HEK293 (cell line): ENCODE results near the gene KMT2D.

Experiments used
- CTCF ChIP-seq: fragments of 450-650 bp; formaldehyde crosslinking; IDR thresholded peaks from 2 replicates; pipeline ENCODE4 v1.5.1; 2016; ENCODE audit warnings: missing biosample characterization, missing genetic modification characterization
- GLI4 ChIP-seq: fragments of 450-650 bp; formaldehyde crosslinking; IDR thresholded peaks from 2 replicates; pipeline ENCODE4 v1.5.1; 2016; ENCODE audit warnings: missing biosample characterization, missing genetic modification characterization
- KLF1 ChIP-seq: fragments of 450-650 bp; formaldehyde crosslinking; IDR thresholded peaks from 2 replicates; pipeline ENCODE4 v1.5.1; 2016; ENCODE audit warnings: missing biosample characterization, missing genetic modification characterization
- KLF8 ChIP-seq: fragments of 450-650 bp; formaldehyde crosslinking; IDR thresholded peaks from 2 replicates; pipeline ENCODE4 v1.5.1; 2016; ENCODE audit warnings: missing biosample characterization, missing genetic modification characterization
- KLF9 ChIP-seq: fragments of 450-650 bp; formaldehyde crosslinking; IDR thresholded peaks from 2 replicates; pipeline ENCODE4 v1.5.1; 2016; ENCODE audit warnings: missing biosample characterization, missing genetic modification characterization, low read depth
- ZBTB6 ChIP-seq: fragments of 450-650 bp; formaldehyde crosslinking; IDR thresholded peaks from 2 replicates; pipeline ENCODE4 v1.5.1; 2017; ENCODE audit warnings: missing biosample characterization, missing genetic modification characterization
- ZFP3 ChIP-seq: fragments of 450-650 bp; formaldehyde crosslinking; IDR thresholded peaks from 2 replicates; pipeline ENCODE4 v1.5.1; 2016; ENCODE audit warnings: low read depth, missing biosample characterization, missing genetic modification characterization
- ZFP37 ChIP-seq: fragments of 450-650 bp; formaldehyde crosslinking; IDR thresholded peaks from 2 replicates; pipeline ENCODE4 v1.5.1; 2016; ENCODE audit warnings: missing biosample characterization, missing genetic modification characterization
- ZIC2 ChIP-seq: fragments of 450-650 bp; formaldehyde crosslinking; IDR thresholded peaks from 2 replicates; pipeline ENCODE4 v1.5.1; 2016; ENCODE audit warnings: missing biosample characterization, missing genetic modification characterization
- ZNF132 ChIP-seq: fragments of 450-650 bp; formaldehyde crosslinking; IDR thresholded peaks from 2 replicates; pipeline ENCODE4 v1.5.1; 2017; ENCODE audit warnings: missing biosample characterization, missing genetic modification characterization, borderline replicate concordance
- ZNF133 ChIP-seq: fragments of 450-650 bp; formaldehyde crosslinking; IDR thresholded peaks from 2 replicates; pipeline ENCODE4 v1.5.1; 2016; ENCODE audit warnings: missing biosample characterization, missing genetic modification characterization
- ZNF140 ChIP-seq: fragments of 450-650 bp; formaldehyde crosslinking; IDR thresholded peaks from 2 replicates; pipeline ENCODE4 v1.5.1; 2016; ENCODE audit warnings: missing biosample characterization, missing genetic modification characterization
- ZNF157 ChIP-seq: fragments of 450-650 bp; formaldehyde crosslinking; IDR thresholded peaks from 2 replicates; pipeline ENCODE4 v1.5.1; 2016; ENCODE audit warnings: missing biosample characterization, missing genetic modification characterization
- ZNF19 ChIP-seq: fragments of 450-650 bp; formaldehyde crosslinking; IDR thresholded peaks from 2 replicates; pipeline ENCODE4; 2016; ENCODE audit warnings: missing biosample characterization, missing genetic modification characterization, low read depth
- ZNF23 ChIP-seq: fragments of 450-650 bp; formaldehyde crosslinking; IDR thresholded peaks from 2 replicates; pipeline ENCODE4 v1.5.1; 2016; ENCODE audit warnings: missing biosample characterization, missing genetic modification characterization, borderline replicate concordance
- ZNF362 ChIP-seq: fragments of 450-650 bp; formaldehyde crosslinking; IDR thresholded peaks from 2 replicates; pipeline ENCODE4 v1.5.1; 2016; ENCODE audit warnings: missing biosample characterization, missing genetic modification characterization
- ZNF433 ChIP-seq: fragments of 450-650 bp; formaldehyde crosslinking; IDR thresholded peaks from 2 replicates; pipeline ENCODE4 v1.5.1; 2016; ENCODE audit warnings: missing biosample characterization, missing genetic modification characterization, low read depth
- ZNF48 ChIP-seq: fragments of 450-650 bp; formaldehyde crosslinking; IDR thresholded peaks from 2 replicates; pipeline ENCODE4 v1.5.1; 2016; ENCODE audit warnings: missing biosample characterization, missing genetic modification characterization
- ZNF747 ChIP-seq: fragments of 450-650 bp; formaldehyde crosslinking; IDR thresholded peaks from 2 replicates; pipeline ENCODE4 v1.5.1; 2016; ENCODE audit warnings: missing biosample characterization, missing genetic modification characterization
- ZNF791 ChIP-seq: fragments of 450-650 bp; formaldehyde crosslinking; IDR thresholded peaks from 2 replicates; pipeline ENCODE4 v1.5.1; 2016; ENCODE audit warnings: missing biosample characterization, missing genetic modification characterization
- ZNF837 ChIP-seq: fragments of 450-650 bp; formaldehyde crosslinking; IDR thresholded peaks from 2 replicates; pipeline ENCODE4 v1.5.1; 2016; ENCODE audit warnings: missing biosample characterization, missing genetic modification characterization
- TF ChIP-seq, protein P1 (sequence below): fragments of 450-650 bp; formaldehyde crosslinking; IDR thresholded peaks from 2 replicates; pipeline ENCODE4 v1.5.1; 2016; ENCODE audit warnings: missing biosample characterization, missing genetic modification characterization
- TF ChIP-seq, protein P2 (sequence below): fragments of 450-650 bp; formaldehyde crosslinking; IDR thresholded peaks from 2 replicates; pipeline ENCODE4 v1.5.1; 2016; ENCODE audit warnings: missing biosample characterization, missing genetic modification characterization
- TF ChIP-seq, protein P3 (sequence below): fragments of 450-650 bp; formaldehyde crosslinking; IDR thresholded peaks from 2 replicates; pipeline ENCODE4 v1.5.0; 2017; ENCODE audit warnings: missing biosample characterization, missing genetic modification characterization, borderline replicate concordance

The KMT2D gene

GRCh38 chr12:49060237-49061156, at the start of gene KMT2D (continued):
- TF ChIP-seq KLF9 (tag by site-specific recombination): peak; percentile 86; the same call in 1 of the 2 replicates
- TF ChIP-seq ZNF19: no peak; the same call in 1 of the 2 replicates
- peak; percentile 99 for TF ChIP-seq KLF8 (tag by site-specific recombination)
- TF ChIP-seq, protein P1, sequence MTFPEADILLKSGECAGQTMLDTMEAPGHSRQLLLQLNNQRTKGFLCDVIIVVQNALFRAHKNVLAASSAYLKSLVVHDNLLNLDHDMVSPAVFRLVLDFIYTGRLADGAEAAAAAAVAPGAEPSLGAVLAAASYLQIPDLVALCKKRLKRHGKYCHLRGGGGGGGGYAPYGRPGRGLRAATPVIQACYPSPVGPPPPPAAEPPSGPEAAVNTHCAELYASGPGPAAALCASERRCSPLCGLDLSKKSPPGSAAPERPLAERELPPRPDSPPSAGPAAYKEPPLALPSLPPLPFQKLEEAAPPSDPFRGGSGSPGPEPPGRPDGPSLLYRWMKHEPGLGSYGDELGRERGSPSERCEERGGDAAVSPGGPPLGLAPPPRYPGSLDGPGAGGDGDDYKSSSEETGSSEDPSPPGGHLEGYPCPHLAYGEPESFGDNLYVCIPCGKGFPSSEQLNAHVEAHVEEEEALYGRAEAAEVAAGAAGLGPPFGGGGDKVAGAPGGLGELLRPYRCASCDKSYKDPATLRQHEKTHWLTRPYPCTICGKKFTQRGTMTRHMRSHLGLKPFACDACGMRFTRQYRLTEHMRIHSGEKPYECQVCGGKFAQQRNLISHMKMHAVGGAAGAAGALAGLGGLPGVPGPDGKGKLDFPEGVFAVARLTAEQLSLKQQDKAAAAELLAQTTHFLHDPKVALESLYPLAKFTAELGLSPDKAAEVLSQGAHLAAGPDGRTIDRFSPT (tag by site-specific recombination): 0 out of 2 replicates have a peak, but pooled peaks have one; percentile 72
- peak; percentile 85 for TF ChIP-seq ZIC2 (tag by site-specific recombination)
- TF ChIP-seq ZNF140 (tag by site-specific recombination): no peak
- TF ChIP-seq, protein P2, sequence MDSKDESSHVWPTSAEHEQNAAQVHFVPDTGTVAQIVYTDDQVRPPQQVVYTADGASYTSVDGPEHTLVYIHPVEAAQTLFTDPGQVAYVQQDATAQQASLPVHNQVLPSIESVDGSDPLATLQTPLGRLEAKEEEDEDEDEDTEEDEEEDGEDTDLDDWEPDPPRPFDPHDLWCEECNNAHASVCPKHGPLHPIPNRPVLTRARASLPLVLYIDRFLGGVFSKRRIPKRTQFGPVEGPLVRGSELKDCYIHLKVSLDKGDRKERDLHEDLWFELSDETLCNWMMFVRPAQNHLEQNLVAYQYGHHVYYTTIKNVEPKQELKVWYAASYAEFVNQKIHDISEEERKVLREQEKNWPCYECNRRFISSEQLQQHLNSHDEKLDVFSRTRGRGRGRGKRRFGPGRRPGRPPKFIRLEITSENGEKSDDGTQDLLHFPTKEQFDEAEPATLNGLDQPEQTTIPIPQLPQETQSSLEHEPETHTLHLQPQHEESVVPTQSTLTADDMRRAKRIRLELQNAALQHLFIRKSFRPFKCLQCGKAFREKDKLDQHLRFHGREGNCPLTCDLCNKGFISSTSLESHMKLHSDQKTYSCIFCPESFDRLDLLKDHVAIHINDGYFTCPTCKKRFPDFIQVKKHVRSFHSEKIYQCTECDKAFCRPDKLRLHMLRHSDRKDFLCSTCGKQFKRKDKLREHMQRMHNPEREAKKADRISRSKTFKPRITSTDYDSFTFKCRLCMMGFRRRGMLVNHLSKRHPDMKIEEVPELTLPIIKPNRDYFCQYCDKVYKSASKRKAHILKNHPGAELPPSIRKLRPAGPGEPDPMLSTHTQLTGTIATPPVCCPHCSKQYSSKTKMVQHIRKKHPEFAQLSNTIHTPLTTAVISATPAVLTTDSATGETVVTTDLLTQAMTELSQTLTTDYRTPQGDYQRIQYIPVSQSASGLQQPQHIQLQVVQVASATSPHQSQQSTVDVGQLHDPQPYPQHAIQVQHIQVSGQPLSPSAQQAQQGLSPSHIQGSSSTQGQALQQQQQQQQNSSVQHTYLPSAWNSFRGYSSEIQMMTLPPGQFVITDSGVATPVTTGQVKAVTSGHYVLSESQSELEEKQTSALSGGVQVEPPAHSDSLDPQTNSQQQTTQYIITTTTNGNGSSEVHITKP (tag by site-specific recombination): peak; percentile 92
- 0 out of 2 replicates have a peak, but pooled peaks have one; percentile 9 for TF ChIP-seq ZNF157
- no peak for TF ChIP-seq ZFP3 (tag by site-specific recombination)
- TF ChIP-seq GLI4: peak; percentile 99
- no peak for TF ChIP-seq ZNF433 (tag by site-specific recombination)
- TF ChIP-seq ZBTB6: peak; percentile 74
- no peak for TF ChIP-seq ZNF132 (tag by site-specific recombination)
- TF ChIP-seq ZNF23 (tag by site-specific recombination): no peak
- no peak for TF ChIP-seq ZNF791
- TF ChIP-seq ZFP37 (tag by site-specific recombination): peak; percentile 99
- no peak for TF ChIP-seq ZNF362 (tag by site-specific recombination)
- TF ChIP-seq ZNF48 (tag by site-specific recombination): no peak
- peak; percentile 80 for TF ChIP-seq KLF1 (tag by site-specific recombination)
- 0 out of 2 replicates have a peak, but pooled peaks have one; percentile 20 for TF ChIP-seq ZNF133
- TF ChIP-seq, protein P3, sequence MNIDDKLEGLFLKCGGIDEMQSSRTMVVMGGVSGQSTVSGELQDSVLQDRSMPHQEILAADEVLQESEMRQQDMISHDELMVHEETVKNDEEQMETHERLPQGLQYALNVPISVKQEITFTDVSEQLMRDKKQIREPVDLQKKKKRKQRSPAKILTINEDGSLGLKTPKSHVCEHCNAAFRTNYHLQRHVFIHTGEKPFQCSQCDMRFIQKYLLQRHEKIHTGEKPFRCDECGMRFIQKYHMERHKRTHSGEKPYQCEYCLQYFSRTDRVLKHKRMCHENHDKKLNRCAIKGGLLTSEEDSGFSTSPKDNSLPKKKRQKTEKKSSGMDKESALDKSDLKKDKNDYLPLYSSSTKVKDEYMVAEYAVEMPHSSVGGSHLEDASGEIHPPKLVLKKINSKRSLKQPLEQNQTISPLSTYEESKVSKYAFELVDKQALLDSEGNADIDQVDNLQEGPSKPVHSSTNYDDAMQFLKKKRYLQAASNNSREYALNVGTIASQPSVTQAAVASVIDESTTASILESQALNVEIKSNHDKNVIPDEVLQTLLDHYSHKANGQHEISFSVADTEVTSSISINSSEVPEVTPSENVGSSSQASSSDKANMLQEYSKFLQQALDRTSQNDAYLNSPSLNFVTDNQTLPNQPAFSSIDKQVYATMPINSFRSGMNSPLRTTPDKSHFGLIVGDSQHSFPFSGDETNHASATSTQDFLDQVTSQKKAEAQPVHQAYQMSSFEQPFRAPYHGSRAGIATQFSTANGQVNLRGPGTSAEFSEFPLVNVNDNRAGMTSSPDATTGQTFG (tag by site-specific recombination): peak; percentile 94
- TF ChIP-seq ZNF747 (tag by site-specific recombination): 0 out of 2 replicates have a peak, but pooled peaks have one; percentile 54
- peak; percentile 94 for TF ChIP-seq CTCF (tag by site-specific recombination)
- 0 out of 2 replicates have a peak, but pooled peaks have one; percentile 24 for TF ChIP-seq ZNF837 (tag by site-specific recombination)
